HL-60 (cell line): Measurements from ENCODE around the gene CDC42EP1.

ENCODE experiments used
- CTCF ChIP-seq: IDR thresholded peaks from one replicate; pipeline ENCODE4 v1.5.1; 2011; ENCODE audit warnings: low read length, control low read depth, inconsistent platforms; ENCODE audit not compliant: insufficient read depth
- POLR2AphosphoS5 ChIP-seq: IDR thresholded peaks from 2 replicates; pipeline ENCODE4 v1.6.1; 2012; ENCODE audit warnings: low read depth
- REST ChIP-seq: IDR thresholded peaks from 2 replicates; pipeline ENCODE4 v1.6.1; 2012; ENCODE audit warnings: low read depth; ENCODE audit not compliant: insufficient replicate concordance

GRCh38 chr22:37522482-37522881 lies 37.8 kb upstream of the CDC42EP1 start:
- TF ChIP-seq CTCF (no peak), POLR2AphosphoS5 (no peak), REST (no peak)
